GM20000 (cell line): ENCODE measurements around the gene KCNJ6.

ENCODE experiments used
- DNase-seq: peaks from one replicate; pipeline ENCODE4 v3.0.0; 2012; ENCODE audit warnings: low spot score
- CTCF ChIP-seq: IDR thresholded peaks from 2 replicates; pipeline ENCODE4 v1.5.1; 2012; ENCODE audit warnings: mild to moderate bottlenecking, control low read depth; ENCODE audit errors: extremely low read depth, missing control alignments

Gene KCNJ6

DNA sequence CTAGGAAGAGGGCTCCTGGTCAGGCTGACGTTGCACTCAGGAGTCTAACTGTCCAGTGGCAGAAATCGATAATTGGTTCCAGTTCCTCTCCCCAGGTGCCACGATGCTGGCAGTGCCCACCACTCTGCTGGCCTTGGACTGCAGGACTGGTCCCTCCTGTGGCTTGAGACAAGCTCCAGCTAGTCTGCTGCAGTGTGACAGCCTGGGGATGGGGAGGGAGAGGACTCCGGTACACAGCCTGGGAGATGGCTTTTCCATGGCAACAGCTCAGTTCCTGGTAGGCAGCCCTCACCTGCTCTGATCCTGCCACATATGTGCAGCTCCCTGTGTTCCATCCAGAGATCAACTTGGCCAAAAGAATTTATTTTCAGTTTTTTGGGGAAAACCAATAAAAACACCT is 239.3 kb downstream of the KCNJ6 start:
- DNase-seq, result no peak

DNA sequence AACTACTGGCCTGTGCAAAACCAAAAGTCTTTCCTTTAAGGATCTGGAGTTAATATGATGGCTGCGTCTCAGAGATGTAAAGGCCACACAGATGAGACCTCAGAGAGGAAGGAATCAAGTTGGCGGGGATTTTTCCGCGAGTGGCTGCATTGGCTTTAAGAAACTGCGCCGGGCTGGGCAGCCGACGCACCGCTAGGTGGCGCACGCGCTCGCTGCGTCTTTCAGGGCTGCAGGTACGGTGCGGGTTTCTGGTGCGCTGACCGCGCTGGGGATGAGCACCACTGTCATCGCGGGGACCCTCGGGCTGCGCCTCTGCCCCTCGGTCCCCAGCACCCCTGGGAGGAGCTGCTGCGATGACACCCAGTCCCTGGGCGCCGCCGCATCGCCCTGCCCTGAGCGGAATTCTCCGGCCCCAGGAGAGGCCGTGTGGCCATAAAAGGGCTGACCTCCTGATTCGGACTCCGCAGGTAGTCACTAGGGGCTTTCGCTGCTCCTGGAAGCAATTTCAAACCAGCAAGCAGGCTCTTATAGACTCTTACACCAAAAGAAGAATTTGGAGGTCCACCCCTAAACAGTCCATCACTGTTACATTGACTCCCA is 241.0 kb downstream of the KCNJ6 start:
- peak; percentile 77 for DNase-seq
- TF ChIP-seq CTCF, result peak; percentile 99

More for the DNA sequence above, 239.3 kb downstream of the KCNJ6 start:
- no peak for TF ChIP-seq CTCF

DNA sequence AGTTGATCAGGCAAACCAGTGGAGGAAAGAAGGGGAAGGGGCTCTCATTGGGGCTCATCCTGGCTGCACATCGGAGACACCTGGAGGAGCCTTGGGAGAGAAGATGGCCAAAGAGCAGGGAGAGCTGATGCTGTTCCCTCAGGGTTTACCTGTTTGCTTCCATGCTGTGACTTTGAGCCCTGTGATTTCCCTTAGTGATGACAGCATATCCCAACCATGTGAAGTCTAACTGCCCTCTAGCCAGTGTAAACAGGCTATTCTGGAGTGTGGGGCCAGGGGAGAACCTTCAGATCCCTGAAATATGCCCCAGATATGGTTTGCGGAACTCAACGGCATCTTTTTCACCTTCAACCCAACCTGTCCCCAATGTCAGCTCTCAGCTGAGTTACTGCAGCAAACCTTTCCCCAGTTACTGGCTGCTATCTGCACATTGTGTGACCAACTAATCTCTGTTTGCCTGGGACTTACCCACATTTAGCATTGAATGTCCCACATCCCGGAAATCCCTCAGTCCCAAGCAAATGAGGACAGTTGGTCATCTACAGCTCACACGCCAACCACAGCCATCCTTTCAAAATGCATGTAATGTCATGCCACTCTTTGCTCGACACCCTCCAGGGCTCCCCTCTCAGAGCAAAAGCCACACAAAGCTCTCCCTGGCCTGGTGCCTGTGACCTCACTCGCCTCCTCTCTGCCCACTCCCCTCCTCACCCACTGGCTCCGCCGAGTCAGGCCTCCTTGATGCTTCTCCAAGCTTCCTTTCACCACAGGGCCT is 242.3 kb downstream of the KCNJ6 start:
- no peak for TF ChIP-seq CTCF
- no peak for DNase-seq

DNA sequence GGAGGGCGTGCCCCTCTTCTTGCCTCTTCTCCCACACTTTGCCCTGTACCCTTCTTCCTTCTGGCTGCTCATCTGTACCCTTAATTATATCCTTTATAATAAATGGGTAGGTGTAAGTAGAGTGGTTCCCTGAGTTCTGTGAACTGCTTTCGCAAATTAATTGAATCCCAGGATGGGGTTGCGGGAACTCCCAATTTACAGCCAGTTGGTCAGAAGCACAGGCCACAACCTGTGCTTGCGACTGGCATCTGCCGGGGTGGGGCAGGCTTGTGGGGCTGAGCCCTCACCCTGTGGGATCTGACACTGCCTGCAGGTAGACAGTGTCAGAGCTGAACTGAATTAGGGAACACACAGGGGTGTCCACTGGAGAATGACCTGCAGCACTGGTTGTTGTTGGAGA is 244.9 kb downstream of the KCNJ6 start:
- no peak for DNase-seq
- no peak for TF ChIP-seq CTCF

DNA sequence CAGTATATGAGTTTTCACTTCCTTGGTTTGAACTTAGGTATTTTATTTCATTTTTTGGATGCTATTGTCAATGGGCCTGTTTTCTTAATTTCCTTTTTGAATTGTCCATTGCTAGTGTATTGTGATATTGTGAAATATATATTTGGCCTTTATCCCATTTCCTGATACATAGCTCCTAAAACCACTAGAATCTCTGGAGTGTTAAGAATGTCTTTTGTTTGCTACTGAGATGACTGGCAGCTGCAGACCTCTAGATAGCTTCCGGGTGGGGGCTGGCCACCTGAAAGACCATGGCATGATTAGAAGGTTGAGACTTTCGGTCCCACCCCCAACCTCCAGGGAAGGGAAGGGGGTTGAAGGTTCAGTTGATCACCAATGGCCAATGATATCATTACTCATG is 245.4 kb downstream of the KCNJ6 start:
- no peak for TF ChIP-seq CTCF
- no peak for DNase-seq

DNA sequence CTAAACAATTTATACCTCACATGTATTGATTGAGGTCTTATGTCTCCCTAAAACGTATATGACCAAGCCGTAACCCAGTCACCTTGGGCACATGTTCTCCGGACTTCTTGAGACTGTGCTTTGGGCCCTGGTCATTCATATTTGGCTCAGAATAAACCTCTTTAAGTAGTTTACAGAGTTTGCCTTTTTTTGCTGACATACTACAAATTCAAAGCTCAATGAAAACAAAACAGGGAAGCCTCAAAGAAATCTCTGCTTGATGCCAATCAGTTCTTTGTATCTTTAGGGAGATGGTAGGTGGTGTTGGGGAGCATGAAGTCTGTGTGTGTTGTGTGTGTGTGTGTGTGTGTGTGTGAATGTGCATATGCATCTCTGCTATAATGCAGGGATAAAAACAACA is 247.0 kb downstream of the KCNJ6 start:
- DNase-seq, result no peak
- no peak for TF ChIP-seq CTCF

DNA sequence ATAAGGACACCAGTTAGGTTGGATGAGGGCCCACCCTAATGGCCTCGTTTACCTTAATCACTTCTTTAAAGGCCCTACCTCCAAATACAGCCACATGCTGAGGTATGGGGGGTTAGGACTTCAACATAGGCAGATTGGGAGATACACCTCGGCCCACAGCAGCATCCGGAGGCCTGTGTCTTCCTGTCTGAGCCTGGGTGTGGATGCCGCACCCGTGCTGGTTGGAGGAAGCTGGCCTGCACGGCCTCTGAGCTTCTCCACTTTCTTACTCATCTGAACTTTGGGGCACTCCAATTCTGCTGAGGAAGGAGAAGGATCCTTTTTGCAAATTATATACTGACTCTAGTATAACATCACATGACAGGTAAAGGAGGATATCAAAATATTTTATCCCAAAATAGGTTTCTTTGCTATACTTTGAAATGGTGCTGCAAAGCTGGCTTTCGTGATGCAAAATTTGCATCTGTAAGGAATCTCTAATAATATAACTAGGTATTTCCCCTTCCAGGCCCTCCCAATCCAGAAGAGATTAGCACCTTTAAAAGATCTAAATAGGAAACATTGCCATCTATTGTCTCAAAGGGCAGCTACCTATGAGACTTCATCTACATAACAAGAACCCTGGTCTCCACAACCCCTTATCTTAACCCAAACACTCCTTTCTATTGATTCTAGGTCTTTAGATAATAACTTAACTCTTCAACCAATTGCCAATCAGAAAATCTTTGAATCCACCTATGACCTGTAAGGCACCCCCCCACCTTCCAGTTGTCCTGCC is 247.6 kb downstream of the KCNJ6 start:
- DNase-seq, result no peak
- no peak for TF ChIP-seq CTCF
